HUES48 (cell line): ENCODE data around the gene E2F4.

Experiments
- H3K27ac ChIP-seq: one replicate; pipeline ENCODE4 v1.7.0; 2013; ENCODE audit warnings: low read depth, low read length, inconsistent platforms
- H3K27me3 ChIP-seq: 2 replicates; pipeline ENCODE4 v1.6.1; 2013; ENCODE audit warnings: mild to moderate bottlenecking, low read length; ENCODE audit not compliant: control insufficient read depth, insufficient read depth
- H3K36me3 ChIP-seq: 2 replicates; pipeline ENCODE4 v1.6.1; 2013; ENCODE audit warnings: low read length; ENCODE audit not compliant: control insufficient read depth, insufficient read depth
- H3K4me1 ChIP-seq: 2 replicates; pipeline ENCODE4 v1.6.1; 2013; ENCODE audit warnings: mild to moderate bottlenecking, low read length; ENCODE audit not compliant: control insufficient read depth, insufficient read depth
- H3K4me3 ChIP-seq: 2 replicates; pipeline ENCODE4 v1.5.1; 2013; ENCODE audit warnings: mild to moderate bottlenecking, low read depth, low read length
- H3K9ac ChIP-seq: 2 replicates; pipeline ENCODE4 v1.6.1; 2013; ENCODE audit warnings: mild to moderate bottlenecking, low read depth, low read length, moderate library complexity
- H3K9me3 ChIP-seq: 2 replicates; pipeline ENCODE4 v1.6.1; 2013; ENCODE audit warnings: low read length; ENCODE audit not compliant: control insufficient read depth, insufficient read depth

The E2F4 gene

GRCh38 chr16:67150047-67150832, 41.7 kb upstream of the E2F4 start:
- H3K4me1 ChIP-seq, result no peaks in the 10 kb centered on the region; the same call in 1 of the 2 replicates
- H3K9me3 ChIP-seq, result no peaks in the 10 kb centered on the region
- peaks cover 51% of the 10 kb centered on the region for H3K27me3 ChIP-seq
- peak overlapping the region; percentile 73 for H3K27ac ChIP-seq
- peaks cover 39% of the 10 kb centered on the region for H3K36me3 ChIP-seq
- peak overlapping the region; percentile 37; the same call in 1 of the 2 replicates for H3K9ac ChIP-seq
- H3K4me3 ChIP-seq, result peak overlapping the region; percentile 70

GRCh38 chr16:67150833-67151396, 41.0 kb upstream of the E2F4 start, which contains the start of gene B3GNT9:
TSS of gene B3GNT9 (minus strand) at chr16:67150998. CDS start at chr16:67150485, 513 bp downstream.
- Histone ChIP-seq H3K4me1 (peaks cover 4% of the 10 kb centered on the region; the same call in 1 of the 2 replicates), H3K9me3 (no peaks in the 10 kb centered on the region), H3K27me3 (peaks cover 58% of the 10 kb centered on the region), H3K9ac (peak within 1 kb of the TSS; percentile 37; the same call in 1 of the 2 replicates), H3K27ac (peak within 1 kb of the TSS; percentile 73), H3K4me3 (peak within 1 kb of the TSS; percentile 70), H3K36me3 (peaks cover 32% of the 10 kb centered on the region)

GRCh38 chr16:67151431-67152097, 40.4 kb upstream of the E2F4 start:
- Histone ChIP-seq H3K4me1 (peaks cover 4% of the 10 kb centered on the region; the same call in 1 of the 2 replicates), H3K9me3 (no peaks in the 10 kb centered on the region), H3K9ac (no peak overlapping the region), H3K27ac (no peak overlapping the region), H3K4me3 (peak overlapping the region; percentile 70), H3K27me3 (peaks cover 64% of the 10 kb centered on the region), H3K36me3 (peaks cover 26% of the 10 kb centered on the region)

- H3K36me3 ChIP-seq, result no peaks in the 10 kb centered on the region
- H3K9me3 ChIP-seq, result no peaks in the 10 kb centered on the region; the same call in 1 of the 2 replicates
- peak overlapping the region; percentile 56; the same call in 1 of the 2 replicates for H3K4me3 ChIP-seq
- peaks cover 4% of the 10 kb centered on the region; the same call in 1 of the 2 replicates for H3K4me1 ChIP-seq
- H3K27me3 ChIP-seq, result peaks cover 91% of the 10 kb centered on the region
- no peak overlapping the region for H3K27ac ChIP-seq
- H3K9ac ChIP-seq, result no peak overlapping the region
Observed at GRCh38 chr16:67154578-67155294, 37.2 kb upstream of the E2F4 start.

- peak overlapping the region; percentile 56; the same call in 1 of the 2 replicates for H3K4me3 ChIP-seq
- peaks cover 7% of the 10 kb centered on the region; the same call in 1 of the 2 replicates for H3K4me1 ChIP-seq
- peaks cover 99% of the 10 kb centered on the region for H3K27me3 ChIP-seq
- no peak overlapping the region for H3K9ac ChIP-seq
- no peaks in the 10 kb centered on the region for H3K36me3 ChIP-seq
- H3K27ac ChIP-seq, result no peak overlapping the region
- no peaks in the 10 kb centered on the region; the same call in 1 of the 2 replicates for H3K9me3 ChIP-seq
Observed at GRCh38 chr16:67155295-67156142, 36.4 kb upstream of the E2F4 start.

- H3K27me3 ChIP-seq, result peaks cover 99% of the 10 kb centered on the region
- no peak overlapping the region for H3K27ac ChIP-seq
- no peak overlapping the region for H3K9ac ChIP-seq
- H3K36me3 ChIP-seq, result no peaks in the 10 kb centered on the region
- H3K4me3 ChIP-seq, result no peak overlapping the region
- peaks cover 7% of the 10 kb centered on the region; the same call in 1 of the 2 replicates for H3K4me1 ChIP-seq
- no peaks in the 10 kb centered on the region; the same call in 1 of the 2 replicates for H3K9me3 ChIP-seq
Observed at GRCh38 chr16:67156143-67156844, 35.7 kb upstream of the E2F4 start.

GRCh38 chr16:67157106-67157748, 34.7 kb upstream of the E2F4 start:
- Histone ChIP-seq H3K36me3 (no peaks in the 10 kb centered on the region), H3K27ac (no peak overlapping the region), H3K9me3 (no peaks in the 10 kb centered on the region; the same call in 1 of the 2 replicates), H3K27me3 (peaks cover 99% of the 10 kb centered on the region), H3K4me1 (peaks cover 7% of the 10 kb centered on the region; the same call in 1 of the 2 replicates), H3K4me3 (no peak overlapping the region), H3K9ac (no peak overlapping the region)

- peaks cover 13% of the 10 kb centered on the region; the same call in 1 of the 2 replicates for H3K4me1 ChIP-seq
- no peaks in the 10 kb centered on the region for H3K36me3 ChIP-seq
- no peak overlapping the region for H3K4me3 ChIP-seq
- peaks cover 99% of the 10 kb centered on the region for H3K27me3 ChIP-seq
- H3K9me3 ChIP-seq, result no peaks in the 10 kb centered on the region; the same call in 1 of the 2 replicates
- no peak overlapping the region for H3K9ac ChIP-seq
- no peak overlapping the region for H3K27ac ChIP-seq
Observed at GRCh38 chr16:67157892-67158635, 33.9 kb upstream of the E2F4 start.
